K562 (cell line): ENCODE results near the gene LTN1. TPM values are rescaled to one million over a fixed set of nuclear protein-coding genes. Genes with fewer than 3 reads are reported as not detected.

Experiments
- FOXA1 ChIP-seq: fragments of 450-650 bp; IDR thresholded peaks from 2 replicates; pipeline ENCODE4 v1.6.1; 2016; ENCODE audit warnings: mild to moderate bottlenecking, borderline replicate concordance
- FOXJ3 ChIP-seq: sonication (generic); formaldehyde crosslinking; IDR thresholded peaks from 2 replicates; pipeline ENCODE4 v1.4.0; 2020; ENCODE audit warnings: mild to moderate bottlenecking, missing genetic modification reagents
- FOXK2 ChIP-seq, 2 experiments: fragments of 450-650 bp; IDR thresholded peaks in 1 of 2; conservative IDR thresholded peaks in 1 of 2; 2 replicates each; pipeline ENCODE4 v1.6.1; 2016; ENCODE audit warnings: low read depth in 2 of 2, mild to moderate bottlenecking in 1 of 2
- JUNB ChIP-seq: fragments of 450-650 bp; formaldehyde crosslinking; conservative IDR thresholded peaks from 2 replicates; pipeline ENCODE4 v1.4.0; 2020; ENCODE audit warnings: mild to moderate bottlenecking
- NCOA6 ChIP-seq: fragments of 450-650 bp; IDR thresholded peaks from 2 replicates; pipeline ENCODE4 v1.6.1; 2017; ENCODE audit warnings: mild to moderate bottlenecking
- SIN3A ChIP-seq, 2 experiments: fragments of 150-350 bp in 1 of 2; IDR thresholded peaks; 2 replicates each; pipeline ENCODE4 v1.6.1; 2011 to 2016; ENCODE audit warnings: borderline replicate concordance in 2 of 2, low read depth in 2 of 2, low read length in 2 of 2, mild to moderate bottlenecking in 2 of 2, moderate library complexity in 2 of 2; ENCODE audit not compliant: control insufficient read depth in 1 of 2
- SRSF3 ChIP-seq: fragments of 200-400 bp; formaldehyde crosslinking; IDR thresholded peaks from 2 replicates; pipeline ENCODE4 v1.6.1; 2016; ENCODE audit warnings: mild to moderate bottlenecking, low read length, moderate library complexity; ENCODE audit not compliant: insufficient read depth
- TGIF2 ChIP-seq: sonication (generic); formaldehyde crosslinking; IDR thresholded peaks from 2 replicates; pipeline ENCODE4 v1.8.1; 2022; ENCODE audit warnings: mild to moderate bottlenecking, missing genetic modification reagents, moderate library complexity
- TRIM28 ChIP-seq: fragments of 450-650 bp; IDR thresholded peaks from 2 replicates; pipeline ENCODE4 v1.6.1; 2017
- ZNF217 ChIP-seq: sonication (generic); formaldehyde crosslinking; IDR thresholded peaks from 2 replicates; pipeline ENCODE4 v1.8.0; 2022; ENCODE audit warnings: mild to moderate bottlenecking, missing genetic modification reagents
- ZNF280B ChIP-seq: fragments of 250-450 bp; sonication (Bioruptor Pico); IDR thresholded peaks from 2 replicates; pipeline ENCODE4 v1.5.1; 2021; ENCODE audit warnings: mild to moderate bottlenecking
- ZNF318 ChIP-seq, 2 experiments: fragments of 450-650 bp; IDR thresholded peaks; 2 replicates each; pipeline ENCODE4 v1.6.1; 2016; ENCODE audit warnings: mild to moderate bottlenecking in 2 of 2, borderline replicate concordance in 1 of 2, low read depth in 1 of 2, moderate library complexity in 1 of 2
- ZNF398 ChIP-seq: fragments of 250-450 bp; sonication (Bioruptor Pico); IDR thresholded peaks from 2 replicates; pipeline ENCODE4 v1.8.0; 2021; ENCODE audit warnings: moderate library complexity, mild to moderate bottlenecking, inconsistent platforms
- ZNF778 ChIP-seq: fragments of 450-650 bp; formaldehyde crosslinking; IDR thresholded peaks from 2 replicates; pipeline ENCODE4 v1.4.0; 2020; ENCODE audit warnings: mild to moderate bottlenecking, moderate library complexity
- polyA plus RNA-seq, 8 experiments: library from polyadenylated mRNA; depleted of rRNA in 4 of 8; stranded (reverse) in 5 of 8; unstranded in 3 of 8; fragments of >200 nt; fragmentation: Nextera tagmentation in 2 of 8; fragmentation: Illumina TruSeq in 1 of 8; extraction: Ambion mirVana in 2 of 8; extraction: Trizol in 1 of 8; gene quantifications; 2 replicates each; pipeline versions ENCODE4 v1.2.1 to v1.2.3, GENCODE V29; 2011 to 2014; ENCODE audit warnings: inconsistent platforms in 1 of 8, missing spikeins in 1 of 8
- total RNA-seq, 7 experiments: library from RNA; depleted of rRNA in 6 of 7; stranded (reverse); fragments of >200 nt in 6 of 7; fragmentation: Illumina TruSeq in 2 of 7; extraction: Trizol in 2 of 7; gene quantifications; 2 replicates each; pipeline versions ENCODE4 v1.2.1 to v1.2.3, GENCODE V29; 2011 to 2021; ENCODE audit warnings: low replicate concordance in 1 of 7

Gene LTN1
- total and polyA plus RNA-seq, 9 of the 15 experiments (the other 6 are each of a cell fraction or from before 2014, with no cell fraction given): 15.7 to 49.6 (median 28.7) TPM

- no peak for TF ChIP-seq ZNF318 (IDR thresholded peaks at IDR 0.05; ENCODE audit: borderline replicate concordance in 1 of 2, low read depth in 1 of 2)
- TF ChIP-seq ZNF398 (CRISPR knock-in tag): no peak
- no peak for TF ChIP-seq JUNB (CRISPR knock-in tag)
- TF ChIP-seq FOXJ3 (CRISPR knock-in tag): no peak
- no peak for TF ChIP-seq NCOA6
- TF ChIP-seq SRSF3: no peak
- peak; percentile 89 to 92 for TF ChIP-seq FOXK2 (conservative IDR thresholded peaks at IDR 0.05 in 1 of 2, IDR thresholded peaks at IDR 0.05 in 1 of 2; ENCODE audit: low read depth in 2 of 2)
- TF ChIP-seq ZNF280B (CRISPR knock-in tag): no peak
- TF ChIP-seq ZNF217: no peak
- no peak for TF ChIP-seq ZNF778
- TF ChIP-seq TRIM28: peak; percentile 80; the same call in 1 of the 2 replicates
- peak; percentile 17; the same call in 1 of the 2 replicates for TF ChIP-seq TGIF2 (CRISPR knock-in tag)
- no peak for TF ChIP-seq FOXA1
- peak; percentile 66 to 83; a peak in 3 of 4 replicates for TF ChIP-seq SIN3A (IDR thresholded peaks at IDR 0.05; ENCODE audit: borderline replicate concordance in 2 of 2, control insufficient read depth in 1 of 2, low read depth in 2 of 2, low read length in 2 of 2)
Measured at GRCh38 chr21:29002442-29003144, 9.9 kb upstream of the LTN1 start (continued).
